Body of pancreas (tissue), 4 donors: ENCODE measurements around the gene CACNA2D3.

Experiments
- CTCF ChIP-seq, 7 experiments: fragments of 450-650 bp in 4 of 7; fragments of 200-600 bp in 3 of 7; sonication (generic) in 3 of 7; IDR thresholded peaks; one replicate each; pipeline ENCODE4 v1.5.1; 2016 to 2019; ENCODE audit warnings: antibody characterized with exemption in 7 of 7
- POLR2A ChIP-seq, 3 donors: fragments of 450-650 bp; IDR thresholded peaks; one replicate each; pipeline ENCODE4 v1.6.1; 2016; ENCODE audit warnings: antibody characterized with exemption in 3 of 3, mild to moderate bottlenecking in 2 of 3

- TF ChIP-seq CTCF (IDR thresholded peaks at IDR 0.05) (no peak), POLR2A (IDR thresholded peaks at IDR 0.05) (no peak)
These were observed 792.8 kb downstream of the CACNA2D3 start for GRCh38 chr3:54915181-54915580.
